Sigmoid colon (tissue), 7 donors: Measurements from ENCODE around the gene RAB7B. TPM values are rescaled to one million over a fixed set of nuclear protein-coding genes. Genes with fewer than 3 reads are reported as not detected.

ENCODE experiments used
- DNase-seq: peaks from one replicate; pipeline ENCODE4 v3.0.0-alpha.2; 2019
- H3K27ac ChIP-seq, 4 donors: fragments of 200-600 bp; sonication (generic); one replicate each; pipeline ENCODE4 v1.5.1; 2016 to 2019; ENCODE audit warnings: mild to moderate bottlenecking in 1 of 4
- H3K27me3 ChIP-seq, 3 donors: fragments of 200-600 bp; sonication (generic); one replicate each; pipeline ENCODE4 v1.5.1; 2019; ENCODE audit warnings: mild to moderate bottlenecking in 1 of 3
- H3K36me3 ChIP-seq, 4 donors: fragments of 200-600 bp; sonication (generic); one replicate each; pipeline ENCODE4 v1.5.1; 2016 to 2019
- H3K4me1 ChIP-seq, 4 donors: fragments of 200-600 bp; sonication (generic); one replicate each; pipeline ENCODE4 v1.5.1; 2017 to 2019
- H3K4me3 ChIP-seq, 4 donors: fragments of 200-600 bp; sonication (generic); one replicate each; pipeline ENCODE4 v1.5.1; 2017 to 2019; ENCODE audit warnings: mild to moderate bottlenecking in 2 of 4, moderate library complexity in 1 of 4
- H3K9me3 ChIP-seq, 4 donors: fragments of 200-600 bp in 3 of 4; sonication (generic) in 3 of 4; one replicate each; pipeline versions ENCODE4 v1.5.1 to v1.6.1; 2013 to 2019
- CTCF ChIP-seq, 4 experiments: fragments of 450-650 bp in 3 of 4; fragments of 200-600 bp in 1 of 4; IDR thresholded peaks; one replicate each; pipeline ENCODE4 v1.5.1; 2016 to 2019; ENCODE audit warnings: antibody characterized with exemption in 4 of 4, mild to moderate bottlenecking in 3 of 4, moderate library complexity in 2 of 4
- EP300 ChIP-seq, 4 donors: sonication (generic); formaldehyde crosslinking; IDR thresholded peaks; one replicate each; pipeline ENCODE4 v1.6.1; 2017; ENCODE audit warnings: antibody characterized with exemption in 4 of 4
- POLR2A ChIP-seq, 2 donors: fragments of 450-650 bp; IDR thresholded peaks; one replicate each; pipeline ENCODE4 v1.6.1; 2016; ENCODE audit warnings: antibody characterized with exemption in 2 of 2, mild to moderate bottlenecking in 2 of 2, moderate library complexity in 2 of 2
- POLR2AphosphoS5 ChIP-seq, 4 donors: sonication (generic); formaldehyde crosslinking; IDR thresholded peaks; one replicate each; pipeline ENCODE4 v1.6.1; 2017; ENCODE audit warnings: antibody characterized with exemption in 4 of 4
- WGBS, 2 donors: extraction: QIAGEN DNeasy Blood & Tissue Kit; methylation state at CpG; one replicate each; pipeline ENCODE4 v1.1.7; 2013; 5-methylcytosine and 5-hydroxymethylcytosine counted together
- intact Hi-C: fragments of 100-400 bp; cut with DNase I; formaldehyde crosslinking; loops from one replicate; pipeline ENCODE4 v1.15.1; 2023
- polyA plus RNA-seq, 3 donors: library from polyadenylated mRNA; stranded (reverse); fragments of 200-250 nt; gene quantifications; one replicate each; pipeline ENCODE4 v1.2.3, GENCODE V29; 2013
- total RNA-seq, 4 donors: library from RNA; depleted of rRNA; stranded (reverse); fragments of >200 nt; gene quantifications; one replicate each; pipeline ENCODE4 v1.1.0, GENCODE V29; 2016
- donor health status: healthy with polysubstance abuse.
- donor health status: Bipolar disorder and iron deficiency.
- donor health status: healthy.

Gene RAB7B
- total and polyA plus RNA-seq, 7 donors = 0.27 to 5.3 (median 1.8) TPM

- TF ChIP-seq CTCF (IDR thresholded peaks at IDR 0.05) = no peak
- TF ChIP-seq EP300 (IDR thresholded peaks at IDR 0.05) = no peak
- TF ChIP-seq POLR2AphosphoS5 (IDR thresholded peaks at IDR 0.05) = no peak
- no peak for TF ChIP-seq POLR2A (IDR thresholded peaks at IDR 0.05)
Observed at GRCh38 chr1:206049293-206049692, 46.1 kb upstream of the RAB7B start.

GRCh38 chr1:206048582-206048981 lies 45.4 kb upstream of the RAB7B start:
- intact Hi-C loops = no loop called here
- Histone ChIP-seq H3K4me3 (no peak overlapping the region), H3K27me3 (no peaks in the 10 kb centered on the region), H3K36me3 (no peaks in the 10 kb centered on the region), H3K27ac (no peak overlapping the region), H3K9me3 (no peaks in the 10 kb centered on the region), H3K4me1 (no peaks in the 10 kb centered on the region)
- DNase-seq = peak; percentile 71
- 18 to 57% methylated on average over 6 of the region's 6 CpGs for WGBS, 2 donors
- TF ChIP-seq POLR2AphosphoS5 (IDR thresholded peaks at IDR 0.05) (no peak), CTCF (IDR thresholded peaks at IDR 0.05) (no peak), POLR2A (IDR thresholded peaks at IDR 0.05) (no peak), EP300 (IDR thresholded peaks at IDR 0.05) (no peak)

More at GRCh38 chr1:206049293-206049692, 46.1 kb upstream of the RAB7B start:
- Histone ChIP-seq H3K9me3 (no peaks in the 10 kb centered on the region), H3K27ac (no peak overlapping the region), H3K27me3 (no peaks in the 10 kb centered on the region), H3K36me3 (no peaks in the 10 kb centered on the region), H3K4me1 (no peaks in the 10 kb centered on the region), H3K4me3 (no peak overlapping the region)
- intact Hi-C loops = no loop called here
- no peak for DNase-seq

GRCh38 chr1:206047271-206047670 lies 44.1 kb upstream of the RAB7B start:
- intact Hi-C loops = no loop called here
- Histone ChIP-seq H3K4me1 (no peaks in the 10 kb centered on the region), H3K9me3 (no peaks in the 10 kb centered on the region), H3K4me3 (no peak overlapping the region), H3K27me3 (peaks cover 0 to 3% (median 0%) of the 10 kb centered on the region in 3 donors), H3K27ac (no peak overlapping the region), H3K36me3 (no peaks in the 10 kb centered on the region)
- TF ChIP-seq POLR2A (IDR thresholded peaks at IDR 0.05) (no peak), CTCF (IDR thresholded peaks at IDR 0.05) (no peak), EP300 (IDR thresholded peaks at IDR 0.05) (no peak), POLR2AphosphoS5 (IDR thresholded peaks at IDR 0.05) (no peak)
- WGBS, 2 donors = 57 to 78% methylated on average over 4 of the region's 4 CpGs
- no peak for DNase-seq

GRCh38 chr1:206041640-206042039 lies 38.4 kb upstream of the RAB7B start:
- 43 to 45% methylated on average over 7 of the region's 7 CpGs for WGBS, 2 donors
- intact Hi-C loops = no loop called here
- Histone ChIP-seq H3K4me1 (no peaks in the 10 kb centered on the region), H3K27ac (no peak overlapping the region), H3K36me3 (no peaks in the 10 kb centered on the region), H3K27me3 (peaks cover 0 to 24% (median 0%) of the 10 kb centered on the region in 3 donors), H3K9me3 (peaks cover 0 to 3% (median 0%) of the 10 kb centered on the region in 4 donors), H3K4me3 (no peak overlapping the region)
- TF ChIP-seq CTCF (IDR thresholded peaks at IDR 0.05) (no peak), EP300 (IDR thresholded peaks at IDR 0.05) (no peak), POLR2A (IDR thresholded peaks at IDR 0.05) (no peak), POLR2AphosphoS5 (IDR thresholded peaks at IDR 0.05) (no peak)
- DNase-seq = no peak

GRCh38 chr1:206040328-206040727 lies 37.1 kb upstream of the RAB7B start:
- intact Hi-C loops = no loop called here
- H3K27me3 ChIP-seq = peaks cover 0 to 24% (median 0%) of the 10 kb centered on the region in 3 donors
- no peak for TF ChIP-seq POLR2A (IDR thresholded peaks at IDR 0.05)
- no peak for TF ChIP-seq CTCF (IDR thresholded peaks at IDR 0.05)
- TF ChIP-seq EP300 (IDR thresholded peaks at IDR 0.05) = no peak
- no peak for TF ChIP-seq POLR2AphosphoS5 (IDR thresholded peaks at IDR 0.05)
- no peak for DNase-seq
- peaks cover 0 to 3% (median 0%) of the 10 kb centered on the region in 4 donors for H3K9me3 ChIP-seq
- H3K27ac ChIP-seq = no peak overlapping the region
- WGBS, 2 donors = 71 to 79% methylated on average over 5 of the region's 5 CpGs
- no peaks in the 10 kb centered on the region for H3K36me3 ChIP-seq
- no peaks in the 10 kb centered on the region for H3K4me1 ChIP-seq
- no peak overlapping the region for H3K4me3 ChIP-seq
